MV-4-11 (cell line): Measurements from ENCODE around the gene CHD2.
"Not testable (repeated sequence)": the region's sequence is repeated elsewhere in the genome, so short reads cannot be mapped to it uniquely, and the experiment has no call there.

ENCODE experiments used
- DNase-seq: peaks from one replicate; lab custom pipeline; 2025; lab: John Stamatoyannopoulos, UW

Gene CHD2

DNA sequence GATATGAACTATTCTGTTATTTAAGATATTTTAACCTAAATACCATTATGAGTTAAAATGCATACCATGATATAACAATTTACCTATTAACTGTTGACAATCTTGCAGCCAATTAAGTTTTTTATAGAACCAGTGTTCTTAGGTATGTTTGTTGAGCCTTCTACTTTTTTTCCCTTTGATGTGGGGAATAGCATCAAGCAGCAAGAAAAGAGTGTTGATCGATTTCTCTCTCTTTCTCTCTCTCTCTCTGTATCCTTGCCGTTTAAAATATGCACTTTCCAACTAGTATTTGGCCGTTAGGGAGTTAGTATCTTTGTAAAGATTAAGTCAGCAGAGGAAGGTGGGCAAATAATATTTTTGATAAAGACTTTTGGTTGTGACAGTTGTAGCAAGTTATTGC is 5.9 kb downstream of the CHD2 start:
- no peak for DNase-seq

GRCh38 chr15:92906563-92907081 is 6.5 kb downstream of the CHD2 start:
- DNase-seq: no peak

GRCh38 chr15:92907229-92907628 is 7.1 kb downstream of the CHD2 start:
- DNase-seq: no peak

DNA sequence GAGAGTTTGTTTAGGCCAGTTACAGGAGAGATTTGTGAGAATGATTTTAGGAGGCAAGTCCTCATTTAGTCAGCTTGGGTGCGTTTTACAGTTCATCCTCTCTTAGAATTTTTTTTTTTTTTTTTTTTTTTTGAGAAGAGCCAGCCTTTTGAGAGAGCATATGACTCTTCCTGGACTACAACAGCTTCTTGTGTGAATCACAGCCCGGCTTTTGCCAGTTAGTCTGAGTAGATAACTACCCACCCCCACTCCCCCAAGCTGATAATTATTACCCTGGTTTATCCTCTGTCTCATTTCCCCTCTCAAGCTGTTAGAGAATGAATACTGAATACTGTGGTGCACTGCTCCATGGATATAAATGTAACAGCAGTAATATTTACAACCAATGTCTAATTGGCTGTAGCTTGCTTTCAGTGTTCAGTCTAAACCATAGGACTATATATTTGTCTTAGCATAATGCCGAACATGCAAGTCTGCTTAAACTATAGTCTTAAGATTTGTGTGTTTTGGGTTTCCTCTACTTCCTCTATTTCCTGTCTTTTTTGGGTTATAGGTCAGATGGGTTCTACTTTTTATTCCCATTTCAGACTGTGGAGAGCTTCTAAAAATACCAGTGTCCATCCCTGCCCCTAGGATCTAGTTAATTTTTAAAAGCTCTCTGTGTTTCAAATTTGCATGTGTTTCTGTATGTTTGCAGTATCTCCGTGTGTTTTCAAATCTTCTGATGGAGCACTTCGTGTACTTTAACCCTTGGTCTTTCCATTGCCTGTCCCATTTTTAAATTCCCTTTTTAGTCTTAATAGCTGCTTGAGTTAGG is 8.0 kb downstream of the CHD2 start:
- peak; percentile 66 for DNase-seq

DNA sequence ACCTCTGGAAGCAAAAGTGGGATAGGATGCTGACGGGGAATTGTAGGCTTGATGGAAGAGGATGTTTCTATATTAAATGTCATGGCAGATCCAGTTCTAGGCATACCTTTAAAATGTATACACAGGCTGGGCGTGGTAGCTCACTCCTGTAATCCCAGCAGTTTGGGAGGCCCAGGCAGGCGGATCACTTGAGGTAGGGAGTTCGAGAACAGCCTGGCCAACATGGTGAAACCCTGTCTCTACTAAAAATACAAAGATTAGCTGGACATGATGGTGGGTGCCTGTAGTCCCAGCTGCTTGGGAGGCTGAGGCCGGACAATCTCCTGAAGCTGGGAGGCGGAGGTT is 8.6 kb downstream of the CHD2 start:
- no peak for DNase-seq

GRCh38 chr15:92909136-92909781 is 9.1 kb downstream of the CHD2 start:
- no peak for DNase-seq

DNA sequence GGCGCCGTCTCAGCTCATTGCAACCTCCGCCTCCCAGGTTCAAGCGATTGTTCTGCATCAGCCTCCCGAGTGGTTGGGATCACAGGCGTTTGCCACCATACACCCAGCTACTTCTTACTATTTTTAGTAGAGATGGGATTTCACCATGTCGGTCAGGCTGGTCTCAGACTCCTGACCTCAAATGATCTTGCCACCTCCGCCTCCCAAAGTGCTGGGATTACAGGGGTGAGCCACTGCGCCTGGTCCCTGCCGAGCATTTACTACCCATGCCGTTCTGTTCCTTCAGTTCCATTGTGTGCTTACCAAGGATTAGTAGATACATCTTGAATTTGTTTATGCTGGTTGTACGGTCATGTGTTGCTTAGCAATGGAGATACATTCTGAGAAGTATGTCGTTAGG is 10.3 kb downstream of the CHD2 start:
- peak; percentile 50 for DNase-seq

DNA sequence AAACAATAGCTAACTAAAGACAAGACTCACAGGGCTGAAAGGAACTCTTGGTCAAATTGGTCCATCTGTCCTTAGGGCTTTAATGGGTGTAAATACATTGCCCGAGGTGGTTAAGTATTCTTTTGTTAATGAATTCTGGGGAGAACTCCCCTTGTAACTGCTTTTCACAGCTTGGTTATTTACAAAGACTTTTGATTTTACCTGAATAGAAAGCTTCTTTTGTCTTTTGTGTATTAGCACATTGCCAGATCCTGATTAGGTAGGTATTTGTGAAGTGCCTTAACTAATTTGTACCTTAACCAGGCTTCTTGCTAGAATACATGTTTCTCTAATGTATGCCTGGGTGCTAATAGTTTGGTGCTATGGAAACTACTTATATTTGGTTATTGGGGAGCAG is 14.0 kb downstream of the CHD2 start:
- DNase-seq: no peak

DNA sequence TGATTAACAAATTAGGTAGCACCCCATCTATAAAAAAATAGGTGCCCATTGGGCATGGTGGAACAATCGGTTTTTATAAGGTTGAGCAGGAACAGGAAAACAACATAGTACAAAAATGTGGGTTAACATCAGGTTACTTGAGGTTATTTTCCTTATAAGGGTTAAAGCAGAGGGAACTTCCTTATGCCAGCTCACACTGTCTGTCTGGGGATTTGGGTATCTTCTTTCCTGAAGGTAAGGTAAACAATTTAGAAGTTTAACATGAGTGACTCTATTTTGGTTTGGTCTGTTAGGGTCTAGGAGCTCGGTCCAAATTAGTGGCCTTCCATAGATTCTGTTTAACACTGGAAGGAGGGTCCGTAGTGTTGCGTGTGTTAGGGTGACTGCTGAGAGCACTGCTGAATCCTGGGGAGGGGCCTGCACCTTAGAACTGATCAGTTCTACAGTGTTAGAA is 14.7 kb downstream of the CHD2 start:
- no peak for DNase-seq

DNA sequence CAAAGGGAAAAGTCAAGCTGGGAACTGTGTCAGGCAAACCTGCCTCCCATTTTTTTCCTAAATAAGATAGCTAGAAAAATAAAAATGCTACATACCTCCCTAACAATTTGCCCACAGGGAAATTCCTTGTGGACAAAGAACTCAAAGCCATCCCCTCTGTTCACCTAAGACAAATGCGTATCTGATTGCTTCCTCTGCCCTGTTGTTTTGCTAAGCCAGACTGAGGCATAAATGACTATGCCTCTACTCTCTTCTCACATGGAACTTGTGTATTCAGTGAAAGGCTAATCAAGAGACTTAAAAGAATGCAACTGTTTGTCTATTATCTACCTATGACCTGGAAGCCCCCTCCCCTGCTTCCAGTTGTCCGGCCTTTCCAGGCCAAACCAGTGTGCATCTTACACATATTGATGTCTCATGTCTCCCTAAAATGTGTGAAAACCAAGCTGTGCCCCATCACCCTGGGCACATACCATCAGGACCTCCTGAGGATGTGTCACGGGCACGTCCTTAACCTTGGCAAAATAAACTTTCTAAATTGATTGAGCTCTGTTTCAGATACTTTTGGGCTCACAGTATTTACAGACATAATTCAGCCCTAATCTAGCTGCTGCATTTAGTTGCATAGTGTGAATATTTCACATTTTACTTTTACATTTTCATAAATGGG is 15.8 kb downstream of the CHD2 start:
- no peak for DNase-seq

DNA sequence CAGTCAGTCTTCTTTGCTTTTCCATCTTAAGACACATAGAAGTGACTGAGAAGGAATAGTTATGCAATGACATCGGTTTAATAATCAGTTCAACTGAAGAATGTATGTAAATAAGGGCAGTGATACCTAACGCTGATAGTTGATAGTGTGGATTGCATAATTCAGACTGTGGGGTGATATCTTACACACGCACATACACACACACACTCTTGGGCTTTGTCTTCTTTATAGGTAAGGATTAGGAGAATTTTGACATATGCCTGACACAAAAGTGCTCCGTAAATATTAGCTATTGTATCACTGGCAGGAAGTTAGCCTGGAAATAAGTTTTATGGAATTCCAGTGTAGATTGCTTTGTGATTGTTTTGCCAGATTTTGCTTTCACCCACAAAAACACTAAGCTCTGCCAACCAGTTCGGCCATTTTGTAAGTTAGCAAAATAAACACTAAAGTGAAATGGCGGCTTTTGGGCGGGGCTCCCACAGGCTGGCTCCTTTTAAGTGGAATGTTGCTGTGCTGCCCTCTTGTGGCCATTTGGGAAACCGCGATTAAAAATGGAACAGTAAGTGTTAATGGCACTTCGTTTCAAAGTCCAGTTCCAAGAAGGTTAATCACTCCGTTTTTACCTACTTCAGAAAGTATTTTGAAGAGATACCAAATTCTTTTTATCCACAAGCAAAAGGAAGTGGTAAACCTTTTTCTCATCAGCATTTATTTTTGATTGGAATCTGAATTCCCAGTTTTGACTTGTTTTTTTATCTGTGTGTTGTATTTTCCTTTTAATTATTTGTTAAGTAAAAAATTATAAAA is 17.7 kb downstream of the CHD2 start:
- peak; percentile 91 for DNase-seq

- not testable (repeated sequence) for DNase-seq
Measured at GRCh38 chr15:92918881-92919280, 18.8 kb downstream of the CHD2 start.

DNA sequence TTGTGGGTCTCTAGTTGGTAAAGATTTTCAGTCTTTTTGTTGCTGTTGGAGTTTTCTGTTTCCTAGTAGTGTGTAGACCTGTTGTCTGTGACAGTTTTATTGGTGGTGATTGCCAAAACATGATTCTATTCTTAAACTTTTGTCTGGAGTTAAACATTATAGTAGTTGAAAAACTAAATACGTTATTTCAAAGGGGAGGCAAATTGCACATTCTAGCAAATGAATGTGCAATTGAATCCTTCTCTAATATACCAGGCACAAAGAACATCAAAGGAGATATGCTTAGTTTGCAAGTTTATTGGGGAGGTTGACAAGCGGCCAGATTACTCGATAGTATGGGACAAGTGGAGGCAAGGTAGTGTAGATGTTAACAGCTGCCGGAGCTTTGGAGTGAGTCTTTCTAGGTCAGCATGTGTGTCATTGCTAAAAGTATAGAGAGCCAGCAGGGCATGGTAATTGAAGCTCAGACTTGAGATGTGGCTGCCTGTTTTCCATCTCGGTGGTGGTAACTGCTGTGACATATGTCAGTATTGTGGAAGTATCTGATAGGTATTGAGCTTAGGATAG is 20.6 kb downstream of the CHD2 start:
- no peak for DNase-seq

- DNase-seq: peak; percentile 23
Measured at GRCh38 chr15:92921215-92922131, 21.3 kb downstream of the CHD2 start.

- no peak for DNase-seq
Measured at GRCh38 chr15:92922418-92923002, 22.4 kb downstream of the CHD2 start.

DNA sequence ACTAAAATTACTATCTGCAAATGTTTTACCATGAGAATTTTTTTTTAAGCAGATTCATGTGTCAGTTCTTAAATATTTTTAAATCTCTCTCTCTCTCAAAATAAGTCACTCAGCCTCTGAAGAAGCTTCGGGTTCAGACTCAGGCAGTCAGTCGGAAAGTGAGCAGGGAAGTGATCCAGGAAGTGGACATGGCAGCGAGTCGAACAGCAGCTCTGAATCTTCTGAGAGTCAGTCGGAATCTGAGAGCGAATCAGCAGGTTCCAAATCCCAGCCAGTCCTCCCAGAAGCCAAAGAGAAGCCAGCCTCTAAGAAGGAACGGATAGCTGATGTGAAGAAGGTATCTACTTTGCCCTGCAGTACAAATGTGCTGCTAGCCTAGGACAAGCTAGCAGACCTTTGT is 24.1 kb downstream of the CHD2 start:
- no peak for DNase-seq

DNA sequence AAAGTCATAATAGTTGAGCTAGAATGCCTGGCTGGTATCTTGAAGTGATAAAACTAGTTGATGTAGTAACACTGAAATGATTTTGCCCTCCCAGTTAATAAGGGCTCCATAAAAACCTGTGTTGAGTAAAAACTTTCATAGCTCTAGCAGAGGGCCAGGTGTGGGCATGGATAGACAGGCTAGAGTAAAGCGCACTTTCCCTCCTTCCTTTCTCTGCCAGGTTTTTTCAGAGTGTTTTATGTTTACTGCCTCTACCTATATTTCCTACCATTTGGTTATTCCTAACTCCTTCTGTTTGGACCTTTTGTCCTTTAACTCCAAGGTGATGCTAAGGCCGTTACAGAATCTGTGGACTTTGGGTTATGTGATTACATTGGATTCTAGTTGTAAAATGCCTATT is 25.3 kb downstream of the CHD2 start:
- no peak for DNase-seq

DNA sequence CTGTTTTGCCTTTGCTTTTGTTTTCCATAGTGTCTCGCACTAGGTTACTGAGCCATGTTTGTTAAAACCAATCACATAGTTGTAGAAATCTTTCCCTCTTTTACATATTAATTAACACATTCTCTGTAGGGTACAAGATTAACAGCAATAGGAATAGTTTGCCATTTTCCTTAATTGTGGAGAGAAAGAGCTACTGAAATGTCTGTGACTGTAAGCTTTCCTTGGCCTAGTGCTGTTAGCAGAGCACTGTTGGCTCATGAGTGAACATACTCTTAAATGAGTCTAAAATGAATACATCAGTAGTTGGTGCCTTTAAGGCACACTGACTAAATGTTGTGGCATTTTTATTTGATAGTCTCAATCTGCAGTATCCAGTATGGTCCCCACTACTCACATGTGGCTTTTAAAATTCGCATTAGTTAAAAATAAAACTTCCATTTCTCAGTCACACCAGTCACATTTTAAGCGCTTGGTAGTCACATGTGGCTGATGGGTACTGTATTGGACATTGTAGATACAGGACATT is 28.2 kb downstream of the CHD2 start:
- no peak for DNase-seq

DNA sequence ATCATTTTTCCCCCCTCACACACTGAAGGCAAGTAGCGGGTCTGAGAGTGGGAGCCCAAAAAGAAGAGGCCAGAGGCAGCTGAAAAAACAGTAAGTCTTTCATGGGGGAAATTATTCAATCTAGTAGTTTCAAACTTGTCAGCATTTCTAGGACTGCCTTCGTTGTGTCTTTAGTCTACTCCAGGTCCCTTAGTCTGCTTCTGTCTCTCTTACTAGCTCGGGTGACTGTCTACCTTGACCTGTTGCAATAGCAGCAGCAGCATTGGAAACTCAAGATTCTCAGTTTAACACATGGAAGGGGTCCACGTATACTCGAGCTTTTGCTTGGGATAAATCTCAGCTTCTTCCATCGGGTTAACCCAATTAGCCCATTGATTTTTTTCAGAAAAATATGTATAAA is 28.9 kb downstream of the CHD2 start:
- DNase-seq: no peak

GRCh38 chr15:92930054-92930621 is 30.0 kb downstream of the CHD2 start:
- no peak for DNase-seq
